ENCODE results near the gene CD68.

CD68 gene

DNA sequence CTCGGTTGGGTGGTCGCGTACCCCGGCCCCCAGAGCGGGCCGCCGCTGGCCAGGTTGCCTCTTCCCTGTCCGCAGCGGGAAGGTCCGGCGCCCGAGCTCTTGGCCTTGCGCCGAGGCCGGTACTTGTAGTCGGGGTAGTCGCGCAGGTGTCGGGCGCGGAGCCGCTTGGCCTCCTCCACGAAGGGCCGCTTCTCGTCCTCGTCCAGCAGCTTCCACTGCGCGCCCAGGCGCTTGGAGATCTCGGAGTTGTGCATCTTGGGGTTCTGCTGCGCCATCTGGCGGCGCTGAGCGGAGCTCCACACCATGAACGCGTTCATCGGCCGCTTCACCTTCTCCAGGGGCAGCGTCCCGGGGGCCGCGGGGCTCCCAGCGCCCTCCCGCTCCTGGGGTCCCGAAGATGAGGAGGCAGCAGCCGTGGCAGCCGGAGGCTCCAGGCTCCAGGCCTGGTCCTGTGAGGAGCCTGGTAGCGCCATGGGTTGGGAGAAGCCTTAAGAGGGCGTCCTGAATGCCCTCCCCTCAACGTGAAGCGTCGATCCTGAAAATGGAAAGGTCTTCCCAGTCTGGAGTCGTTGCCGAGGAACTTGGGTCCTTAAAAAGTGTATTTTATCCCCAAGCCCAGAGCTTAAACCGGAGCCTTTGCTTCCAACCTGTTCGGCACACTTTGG, 9.9 kb downstream of the CD68 start:
- TF ChIP-seq FOXP2 (optimal IDR thresholded peaks at IDR 0.05; ENCODE audit: borderline replicate concordance, extremely low read depth, extremely low read length, insufficient read depth) (no peak), TAF1 (IDR thresholded peaks at IDR 0.05; ENCODE audit: borderline replicate concordance, insufficient read depth, low read length) (no peak), POLR2AphosphoS5 (IDR thresholded peaks at IDR 0.05; ENCODE audit: low read depth, low read length) (no peak), SIN3A (IDR thresholded peaks at IDR 0.05; ENCODE audit: borderline replicate concordance, insufficient read depth, low read length) (no peak)
- TF ChIP-seq, protein P1, sequence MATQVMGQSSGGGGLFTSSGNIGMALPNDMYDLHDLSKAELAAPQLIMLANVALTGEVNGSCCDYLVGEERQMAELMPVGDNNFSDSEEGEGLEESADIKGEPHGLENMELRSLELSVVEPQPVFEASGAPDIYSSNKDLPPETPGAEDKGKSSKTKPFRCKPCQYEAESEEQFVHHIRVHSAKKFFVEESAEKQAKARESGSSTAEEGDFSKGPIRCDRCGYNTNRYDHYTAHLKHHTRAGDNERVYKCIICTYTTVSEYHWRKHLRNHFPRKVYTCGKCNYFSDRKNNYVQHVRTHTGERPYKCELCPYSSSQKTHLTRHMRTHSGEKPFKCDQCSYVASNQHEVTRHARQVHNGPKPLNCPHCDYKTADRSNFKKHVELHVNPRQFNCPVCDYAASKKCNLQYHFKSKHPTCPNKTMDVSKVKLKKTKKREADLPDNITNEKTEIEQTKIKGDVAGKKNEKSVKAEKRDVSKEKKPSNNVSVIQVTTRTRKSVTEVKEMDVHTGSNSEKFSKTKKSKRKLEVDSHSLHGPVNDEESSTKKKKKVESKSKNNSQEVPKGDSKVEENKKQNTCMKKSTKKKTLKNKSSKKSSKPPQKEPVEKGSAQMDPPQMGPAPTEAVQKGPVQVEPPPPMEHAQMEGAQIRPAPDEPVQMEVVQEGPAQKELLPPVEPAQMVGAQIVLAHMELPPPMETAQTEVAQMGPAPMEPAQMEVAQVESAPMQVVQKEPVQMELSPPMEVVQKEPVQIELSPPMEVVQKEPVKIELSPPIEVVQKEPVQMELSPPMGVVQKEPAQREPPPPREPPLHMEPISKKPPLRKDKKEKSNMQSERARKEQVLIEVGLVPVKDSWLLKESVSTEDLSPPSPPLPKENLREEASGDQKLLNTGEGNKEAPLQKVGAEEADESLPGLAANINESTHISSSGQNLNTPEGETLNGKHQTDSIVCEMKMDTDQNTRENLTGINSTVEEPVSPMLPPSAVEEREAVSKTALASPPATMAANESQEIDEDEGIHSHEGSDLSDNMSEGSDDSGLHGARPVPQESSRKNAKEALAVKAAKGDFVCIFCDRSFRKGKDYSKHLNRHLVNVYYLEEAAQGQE (IDR thresholded peaks at IDR 0.05; ENCODE audit: insufficient read depth in 1 of 2, low read depth in 2 of 2, low read length in 2 of 2): no peak

- TF ChIP-seq FOXP2 (optimal IDR thresholded peaks at IDR 0.05; ENCODE audit: borderline replicate concordance, extremely low read depth, extremely low read length, insufficient read depth): no peak
- peak; percentile 17; the same call in 1 of the 2 replicates for TF ChIP-seq POLR2AphosphoS5 (IDR thresholded peaks at IDR 0.05; ENCODE audit: low read depth, low read length)
- no peak for TF ChIP-seq TAF1 (IDR thresholded peaks at IDR 0.05; ENCODE audit: borderline replicate concordance, insufficient read depth, low read length)
- no peak for TF ChIP-seq SIN3A (IDR thresholded peaks at IDR 0.05; ENCODE audit: borderline replicate concordance, insufficient read depth, low read length)
Measured at GRCh38 chr17:7589891-7590691, 10.7 kb downstream of the CD68 start, which contains the start of gene SOX15. SOX15 (minus strand) TSS chr17:7590094; CDS start chr17:7589676, 418 bp downstream.

DNA sequence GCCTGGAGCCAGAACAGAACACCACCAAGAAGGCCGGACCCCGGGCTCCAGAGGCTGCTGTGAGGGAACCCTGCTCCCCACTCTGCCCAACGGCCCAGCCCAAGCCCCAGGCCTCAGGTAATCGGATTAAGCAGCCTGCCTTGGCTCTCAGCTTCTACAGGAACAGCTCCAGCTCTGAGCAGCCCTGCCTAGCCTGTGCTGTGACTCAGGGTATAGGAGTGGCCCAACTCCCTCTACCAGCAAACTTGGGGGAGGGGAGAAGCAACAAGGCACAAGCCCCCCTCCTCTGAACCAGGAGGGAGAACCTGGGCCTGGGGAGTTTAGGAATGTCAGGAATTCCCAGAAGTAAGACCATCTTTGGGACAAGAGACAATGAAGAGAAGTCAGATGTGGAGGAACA, 11.3 kb downstream of the CD68 start:
- TF ChIP-seq, protein P1 (IDR thresholded peaks at IDR 0.05; ENCODE audit: insufficient read depth in 1 of 2, low read depth in 2 of 2, low read length in 2 of 2): no peak
- no peak for TF ChIP-seq TAF1 (IDR thresholded peaks at IDR 0.05; ENCODE audit: borderline replicate concordance, insufficient read depth, low read length)
- TF ChIP-seq SIN3A (IDR thresholded peaks at IDR 0.05; ENCODE audit: borderline replicate concordance, insufficient read depth, low read length): no peak
- TF ChIP-seq FOXP2 (optimal IDR thresholded peaks at IDR 0.05; ENCODE audit: borderline replicate concordance, extremely low read depth, extremely low read length, insufficient read depth): no peak
- no peak for TF ChIP-seq POLR2AphosphoS5 (IDR thresholded peaks at IDR 0.05; ENCODE audit: low read depth, low read length)

- TF ChIP-seq SIN3A (IDR thresholded peaks at IDR 0.05; ENCODE audit: borderline replicate concordance, insufficient read depth, low read length): no peak
- TF ChIP-seq FOXP2 (optimal IDR thresholded peaks at IDR 0.05; ENCODE audit: borderline replicate concordance, extremely low read depth, extremely low read length, insufficient read depth): no peak
- TF ChIP-seq, protein P1 (IDR thresholded peaks at IDR 0.05; ENCODE audit: insufficient read depth in 1 of 2, low read depth in 2 of 2, low read length in 2 of 2): no peak
- TF ChIP-seq POLR2AphosphoS5 (IDR thresholded peaks at IDR 0.05; ENCODE audit: low read depth, low read length): no peak
- TF ChIP-seq TAF1 (IDR thresholded peaks at IDR 0.05; ENCODE audit: borderline replicate concordance, insufficient read depth, low read length): no peak
Measured at GRCh38 chr17:7591596-7591995, 12.2 kb downstream of the CD68 start.

- TF ChIP-seq, protein P1 (IDR thresholded peaks at IDR 0.05; ENCODE audit: insufficient read depth in 1 of 2, low read depth in 2 of 2, low read length in 2 of 2): no peak
- no peak for TF ChIP-seq SIN3A (IDR thresholded peaks at IDR 0.05; ENCODE audit: borderline replicate concordance, insufficient read depth, low read length)
- no peak for TF ChIP-seq TAF1 (IDR thresholded peaks at IDR 0.05; ENCODE audit: borderline replicate concordance, insufficient read depth, low read length)
- no peak for TF ChIP-seq FOXP2 (optimal IDR thresholded peaks at IDR 0.05; ENCODE audit: borderline replicate concordance, extremely low read depth, extremely low read length, insufficient read depth)
- TF ChIP-seq POLR2AphosphoS5 (IDR thresholded peaks at IDR 0.05; ENCODE audit: low read depth, low read length): no peak
Measured at GRCh38 chr17:7592422-7593021, 13.1 kb downstream of the CD68 start.

All from PFSK-1 (cell line).